Activated CD8-positive, alpha-beta memory T cell treated with anti-CD3 and anti-CD28 coated beads for 4 hours (primary cell): ENCODE data around the gene EHBP1L1.

Experiments used
- DNase-seq, 2 donors: peaks; one replicate each; pipeline ENCODE4 v3.0.0-alpha.2; 2020; ENCODE audit warnings: low read depth in 2 of 2

EHBP1L1 gene

DNA sequence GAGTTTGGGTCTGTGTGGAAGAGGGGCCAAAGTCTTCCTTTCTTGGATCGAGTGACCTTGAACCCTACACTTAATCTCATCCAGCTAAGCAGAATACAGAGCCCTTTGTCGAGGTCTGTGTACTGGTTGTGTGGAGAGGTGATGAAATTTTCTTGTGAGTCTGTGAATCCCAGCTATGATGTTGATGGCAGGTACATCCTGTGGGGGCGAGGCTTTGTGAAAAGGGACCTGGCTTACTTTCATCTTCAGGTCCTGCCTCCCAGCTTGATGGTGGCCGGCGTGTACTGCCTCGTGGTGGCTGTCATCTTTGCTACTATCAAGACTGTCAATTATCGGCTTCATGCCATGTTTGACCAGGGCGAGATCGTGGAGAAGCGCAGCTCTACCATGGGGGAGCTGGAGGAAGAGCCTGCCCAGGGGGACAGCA, 40.7 kb downstream of the EHBP1L1 start:
- DNase-seq, result no peak

DNA sequence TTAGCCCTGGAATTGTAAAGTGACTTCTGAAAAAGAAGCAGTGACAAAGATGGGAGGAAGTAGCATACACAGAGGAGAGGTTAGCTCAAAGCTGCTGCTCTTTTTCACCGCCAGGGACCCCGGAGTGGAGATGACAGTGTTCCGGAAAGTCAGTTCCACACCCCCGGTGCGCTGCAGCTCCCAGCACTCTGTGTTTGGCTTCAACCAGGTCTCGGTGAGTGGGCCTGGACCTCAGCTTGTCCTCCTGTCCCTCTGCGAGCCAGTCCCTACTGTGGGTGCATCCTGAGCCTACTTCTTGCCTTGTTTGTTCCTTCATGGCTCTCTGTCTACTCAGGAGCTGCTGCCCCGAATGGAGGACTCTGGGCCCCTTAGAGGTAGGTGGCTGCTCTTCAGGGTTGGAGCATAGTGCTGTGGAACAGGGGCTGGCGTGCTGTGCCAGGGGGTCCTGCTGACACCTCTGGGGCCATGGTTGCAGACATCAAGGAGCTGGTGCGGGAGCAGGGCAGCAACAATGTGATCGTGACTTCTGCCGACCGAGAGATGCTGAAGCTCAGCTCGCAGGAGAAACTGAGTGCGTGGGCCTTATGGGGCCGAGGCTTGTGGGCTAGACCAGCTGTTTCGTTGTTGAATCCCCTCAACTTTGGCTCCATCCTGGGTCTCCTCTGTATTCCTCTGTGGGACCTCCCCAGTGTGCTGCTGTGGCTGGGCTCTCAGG, 41.4 kb downstream of the EHBP1L1 start:
- no peak for DNase-seq

DNA sequence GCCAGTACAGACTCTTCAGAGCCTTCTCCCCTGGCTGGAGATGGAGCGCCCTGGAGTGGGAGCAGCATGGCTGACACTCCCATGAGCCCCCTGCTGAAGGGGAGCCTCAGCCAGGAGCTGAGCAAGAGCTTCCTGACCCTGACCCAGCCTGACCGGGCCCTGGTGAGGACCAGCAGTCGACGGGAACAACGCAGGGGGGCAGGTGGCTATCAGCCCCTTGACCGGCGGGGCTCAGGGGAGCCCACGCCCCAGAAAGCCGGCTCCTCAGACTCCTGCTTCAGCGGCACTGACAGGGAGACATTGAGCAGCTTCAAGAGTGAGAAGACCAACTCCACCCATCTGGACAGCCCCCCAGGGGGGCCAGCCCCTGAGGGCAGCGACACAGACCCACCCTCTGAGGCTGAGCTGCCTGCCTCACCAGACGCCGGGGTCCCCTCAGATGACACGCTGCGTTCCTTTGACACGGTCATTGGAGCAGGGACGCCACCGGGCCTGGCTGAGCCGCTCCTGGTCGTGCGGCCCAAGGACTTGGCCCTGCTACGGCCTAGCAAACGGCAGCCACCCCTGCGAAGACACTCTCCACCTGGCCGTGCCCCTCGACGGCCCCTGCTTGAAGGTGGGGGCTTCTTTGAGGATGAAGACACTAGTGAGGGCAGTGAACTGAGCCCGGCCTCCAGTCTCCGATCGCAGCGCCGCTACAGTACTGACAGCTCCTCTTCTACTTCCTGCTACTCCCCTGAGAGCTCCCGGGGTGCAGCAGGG, 42.3 kb downstream of the EHBP1L1 start:
- DNase-seq, result no peak

DNA sequence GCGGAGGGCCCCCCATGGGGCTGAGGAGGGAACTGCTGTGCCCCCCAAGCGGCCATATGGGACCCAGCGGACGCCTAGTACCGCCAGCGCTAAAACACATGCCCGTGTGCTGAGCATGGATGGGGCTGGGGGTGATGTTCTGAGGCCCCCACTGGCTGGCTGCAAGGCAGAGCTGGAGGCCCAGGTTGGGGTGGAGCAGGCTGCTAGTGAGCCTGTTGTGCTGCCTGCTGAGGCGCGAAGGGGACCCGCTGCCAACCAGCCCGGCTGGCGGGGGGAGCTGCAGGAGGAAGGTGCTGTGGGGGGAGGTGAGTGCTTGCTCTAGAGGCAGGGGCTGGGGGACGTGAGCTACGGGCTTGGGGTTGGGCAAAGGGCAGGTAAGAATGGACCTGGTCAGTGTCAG, 42.9 kb downstream of the EHBP1L1 start:
- no peak for DNase-seq

DNA sequence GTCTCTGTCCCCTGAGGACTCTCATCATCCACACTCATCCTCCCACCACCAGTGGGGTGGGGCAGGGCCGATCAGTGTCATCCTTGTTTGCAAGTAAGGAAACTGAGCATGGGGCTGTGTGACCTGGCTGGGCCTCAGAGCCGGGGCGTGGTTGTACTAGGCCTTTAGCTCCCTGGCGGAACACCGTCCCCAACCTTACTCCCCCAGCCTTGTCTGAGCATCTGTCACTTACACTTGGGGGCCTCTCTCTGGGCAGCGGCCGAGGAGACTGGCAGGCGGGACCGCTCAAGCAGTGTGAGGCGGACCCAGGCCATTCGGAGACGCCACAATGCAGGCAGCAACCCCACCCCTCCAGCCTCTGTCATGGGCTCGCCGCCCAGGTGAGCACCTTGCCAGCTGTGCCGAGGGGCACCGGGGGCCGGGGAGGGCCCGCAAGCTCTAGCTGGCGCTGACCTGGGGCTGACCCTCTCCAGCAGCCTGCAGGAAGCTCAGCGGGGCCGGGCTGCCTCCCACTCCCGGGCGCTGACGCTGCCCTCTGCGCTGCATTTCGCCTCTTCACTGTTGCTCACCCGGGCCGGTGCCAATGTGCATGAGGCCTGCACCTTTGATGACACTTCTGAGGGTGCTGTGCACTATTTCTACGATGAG, 43.6 kb downstream of the EHBP1L1 start:
- DNase-seq, result no peak

DNA sequence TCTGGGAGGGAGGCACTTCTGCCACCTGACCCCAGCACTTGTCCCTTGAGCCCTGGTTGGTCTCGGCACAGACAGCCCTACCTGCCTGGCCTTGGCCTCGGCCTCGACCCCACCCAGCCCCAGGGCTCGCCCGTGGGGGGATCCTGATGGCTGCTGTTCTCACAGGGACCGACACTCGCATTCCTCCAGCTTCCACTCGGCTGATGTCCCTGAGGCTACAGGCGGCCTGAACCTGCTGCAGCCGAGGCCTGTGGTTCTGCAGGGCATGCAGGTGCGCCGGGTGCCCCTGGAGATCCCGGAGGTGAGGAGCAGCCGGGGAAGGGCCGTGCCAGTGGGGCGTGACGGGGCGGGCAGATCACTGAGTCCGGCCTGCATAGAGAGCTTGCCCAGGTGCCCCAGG, 44.8 kb downstream of the EHBP1L1 start:
- no peak for DNase-seq

DNA sequence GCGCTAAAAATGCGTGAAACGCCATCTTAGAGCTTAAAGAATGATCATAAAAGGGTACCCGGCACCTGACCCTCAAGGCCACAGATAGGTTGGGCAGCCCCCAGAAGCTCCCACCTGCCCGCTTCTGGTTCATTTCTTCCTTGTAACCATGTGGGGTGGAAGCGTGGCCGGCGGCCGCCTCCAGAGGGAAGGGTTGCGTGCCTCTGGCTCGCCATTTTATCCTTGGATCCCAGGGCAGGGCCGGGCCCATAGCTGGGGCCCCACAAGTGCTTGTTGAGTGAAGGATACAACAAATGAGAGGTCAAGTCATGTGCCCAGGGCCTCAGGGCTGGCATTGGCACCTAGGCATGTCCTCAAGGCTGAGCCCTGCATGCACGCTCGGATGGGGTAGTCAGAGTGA, 45.6 kb downstream of the EHBP1L1 start:
- DNase-seq, result no peak

DNA sequence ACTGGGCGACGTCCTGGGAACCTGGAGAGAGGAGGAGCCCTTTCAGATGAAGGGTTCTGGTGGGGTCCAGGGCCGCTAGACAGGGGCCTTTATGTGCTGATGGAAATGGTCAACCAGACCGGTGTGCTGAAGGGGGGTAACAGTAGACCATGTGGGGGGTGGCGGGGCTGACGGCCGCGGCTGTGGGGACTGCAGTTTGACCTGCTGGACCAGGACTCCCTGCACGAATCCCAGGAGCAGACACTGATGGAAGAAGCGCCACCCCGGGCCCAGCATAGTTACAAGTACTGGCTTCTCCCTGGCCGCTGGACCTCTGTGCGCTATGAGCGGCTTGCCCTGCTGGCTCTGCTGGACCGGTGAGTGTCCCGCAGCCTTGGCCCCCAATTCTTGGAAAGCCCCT, 46.2 kb downstream of the EHBP1L1 start:
- no peak for DNase-seq

DNA sequence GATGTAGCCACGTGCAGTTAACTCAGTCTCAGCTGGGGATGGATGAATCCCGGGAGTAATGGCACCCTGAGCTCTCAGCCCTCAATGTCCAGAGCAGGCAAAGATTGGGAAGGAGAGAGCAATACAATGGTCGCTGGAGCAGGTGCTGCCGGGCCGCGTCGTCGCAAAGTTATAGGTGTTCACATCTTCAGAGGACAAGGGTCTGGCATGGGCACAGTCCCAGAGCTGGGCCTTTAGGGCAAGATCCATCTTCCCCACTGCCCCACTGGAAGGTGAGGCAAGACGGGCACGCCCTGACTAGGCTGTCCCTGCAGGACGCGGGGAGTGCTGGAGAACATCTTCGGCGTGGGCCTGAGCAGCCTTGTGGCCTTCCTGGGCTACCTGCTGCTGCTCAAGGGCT, 47.3 kb downstream of the EHBP1L1 start:
- DNase-seq, result no peak

DNA sequence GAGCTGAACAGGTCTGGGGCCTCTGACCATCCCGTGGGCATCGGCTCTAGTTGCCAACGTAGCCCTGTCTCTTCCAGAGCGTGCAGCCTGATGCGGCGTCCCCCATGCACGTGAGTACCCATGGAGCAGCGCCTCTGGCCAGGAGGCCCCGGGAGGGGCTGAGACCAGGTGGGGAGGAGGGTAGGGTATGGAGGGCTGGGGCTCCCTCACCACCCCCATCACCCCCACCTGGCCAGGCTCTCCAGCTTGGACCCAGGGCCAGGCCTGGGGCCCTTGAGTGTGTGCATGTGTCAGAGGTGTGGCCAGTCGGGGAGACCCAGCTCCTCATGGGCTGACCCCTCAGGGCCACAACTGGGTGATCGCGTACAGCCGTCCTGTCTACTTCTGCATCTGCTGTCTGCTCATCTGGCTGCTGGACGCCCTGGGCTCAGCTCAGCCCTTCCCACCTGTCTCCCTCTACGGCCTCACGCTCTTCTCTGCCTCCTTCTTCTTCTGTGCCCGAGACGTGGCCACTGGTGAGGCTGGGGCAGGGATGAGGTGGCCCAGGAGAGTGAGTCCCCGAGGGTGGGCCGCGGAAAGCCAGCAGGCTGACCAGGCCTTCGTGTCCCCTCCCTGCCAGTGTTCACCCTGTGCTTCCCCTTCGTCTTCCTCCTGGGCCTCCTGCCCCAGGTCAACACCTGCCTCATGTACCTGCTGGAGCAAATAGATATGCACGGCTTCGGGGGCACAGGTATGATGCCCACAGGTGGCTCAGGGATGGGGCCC, 48.2 kb downstream of the EHBP1L1 start:
- DNase-seq, result no peak

DNA sequence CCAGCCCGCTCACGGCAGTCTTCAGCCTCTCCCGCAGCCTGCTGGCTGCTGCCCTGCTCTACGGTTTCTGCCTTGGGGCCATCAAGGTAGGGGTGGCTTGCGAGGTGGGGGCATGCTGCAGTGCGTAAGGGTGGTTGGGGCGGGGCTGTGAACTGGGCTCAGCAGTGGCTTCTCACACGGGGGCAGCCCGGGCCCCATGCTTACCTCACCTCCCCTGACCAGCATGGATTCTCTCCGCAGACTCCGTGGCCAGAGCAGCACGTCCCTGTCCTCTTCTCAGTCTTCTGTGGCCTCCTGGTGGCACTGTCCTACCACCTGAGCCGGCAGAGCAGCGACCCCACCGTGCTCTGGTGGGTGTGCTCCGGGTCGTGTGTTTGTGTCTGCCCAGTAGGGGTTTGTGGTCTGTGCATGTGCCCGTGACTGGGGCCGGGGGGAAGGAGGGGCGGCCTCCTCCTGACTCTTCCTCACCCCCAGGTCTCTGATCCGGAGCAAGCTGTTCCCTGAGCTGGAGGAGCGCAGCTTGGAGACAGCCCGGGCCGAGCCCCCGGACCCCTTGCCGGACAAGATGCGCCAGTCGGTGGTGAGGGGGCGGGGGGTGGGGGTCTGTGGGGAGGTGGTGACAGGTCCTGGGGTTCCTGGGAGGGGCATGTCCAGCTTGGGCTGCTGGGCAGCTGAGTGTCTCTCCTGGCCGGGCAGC, 49.2 kb downstream of the EHBP1L1 start:
- no peak for DNase-seq

DNA sequence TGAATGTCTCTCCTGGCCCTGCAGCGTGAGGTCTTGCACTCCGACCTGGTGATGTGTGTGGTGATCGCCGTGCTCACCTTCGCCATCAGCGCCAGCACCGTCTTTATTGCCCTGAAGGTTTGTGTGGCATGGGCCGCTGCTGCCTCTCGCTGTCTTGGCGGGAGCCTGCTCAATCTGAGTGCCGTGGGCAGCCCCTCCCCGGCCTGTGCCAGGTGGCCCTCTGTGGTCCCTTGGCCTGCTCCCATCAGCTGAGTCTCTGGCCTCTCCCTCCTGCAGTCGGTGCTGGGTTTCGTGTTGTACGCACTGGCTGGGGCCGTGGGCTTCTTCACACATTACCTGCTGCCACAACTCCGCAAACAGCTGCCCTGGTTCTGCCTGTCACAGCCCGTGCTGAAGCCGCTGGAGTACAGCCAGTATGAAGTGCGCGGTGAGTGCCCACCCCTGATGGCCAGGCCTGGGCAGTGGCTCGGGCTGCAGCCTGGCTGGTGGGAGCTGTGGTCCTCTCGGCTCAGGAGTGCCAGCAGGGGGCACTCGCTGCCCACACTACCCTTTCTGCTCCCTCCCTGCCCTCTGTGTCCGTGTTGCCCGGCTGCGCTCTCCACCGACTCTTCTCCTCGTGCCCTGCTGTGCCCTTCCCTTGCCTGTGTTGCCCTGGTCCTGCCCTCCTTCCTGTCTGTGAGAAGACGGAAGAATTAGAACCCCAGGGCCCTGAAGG, 49.9 kb downstream of the EHBP1L1 start:
- no peak for DNase-seq

DNA sequence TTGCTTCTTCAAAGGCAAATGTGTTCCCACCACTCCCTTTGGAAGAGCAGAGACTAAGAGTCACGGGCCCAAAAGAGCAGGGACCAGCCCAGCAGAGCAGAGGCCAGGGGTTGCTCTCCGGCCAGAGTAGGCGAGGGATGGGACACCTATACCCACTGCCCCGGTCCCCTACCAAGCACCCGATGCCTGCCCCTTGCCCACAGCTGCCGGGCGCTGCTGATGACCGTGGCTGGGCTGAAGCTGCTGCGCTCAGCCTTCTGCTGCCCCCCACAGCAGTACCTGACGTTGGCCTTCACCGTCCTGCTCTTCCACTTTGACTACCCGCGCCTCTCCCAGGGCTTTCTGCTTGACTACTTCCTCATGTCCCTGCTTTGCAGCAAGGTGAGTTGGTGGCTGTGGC, 51.3 kb downstream of the EHBP1L1 start:
- DNase-seq, result no peak

DNA sequence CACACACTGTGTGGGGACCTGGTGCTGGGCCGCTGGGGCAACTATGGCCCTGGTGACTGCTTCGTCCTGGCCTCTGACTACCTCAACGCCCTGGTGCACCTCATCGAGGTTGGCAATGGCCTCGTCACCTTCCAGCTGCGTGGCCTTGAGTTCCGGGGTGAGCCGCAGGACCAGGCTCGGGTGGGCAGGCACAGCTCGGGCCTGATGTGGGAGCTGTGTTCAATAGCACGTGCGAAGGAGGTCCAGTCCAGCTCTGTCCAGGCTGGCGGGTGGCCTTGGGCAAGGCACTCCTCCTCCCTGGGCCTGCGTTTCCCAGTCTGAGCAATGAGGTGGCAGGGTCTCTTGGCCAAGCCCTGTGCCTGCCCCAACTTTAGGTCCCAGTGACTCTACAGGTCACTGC, 53.7 kb downstream of the EHBP1L1 start:
- no peak for DNase-seq

DNA sequence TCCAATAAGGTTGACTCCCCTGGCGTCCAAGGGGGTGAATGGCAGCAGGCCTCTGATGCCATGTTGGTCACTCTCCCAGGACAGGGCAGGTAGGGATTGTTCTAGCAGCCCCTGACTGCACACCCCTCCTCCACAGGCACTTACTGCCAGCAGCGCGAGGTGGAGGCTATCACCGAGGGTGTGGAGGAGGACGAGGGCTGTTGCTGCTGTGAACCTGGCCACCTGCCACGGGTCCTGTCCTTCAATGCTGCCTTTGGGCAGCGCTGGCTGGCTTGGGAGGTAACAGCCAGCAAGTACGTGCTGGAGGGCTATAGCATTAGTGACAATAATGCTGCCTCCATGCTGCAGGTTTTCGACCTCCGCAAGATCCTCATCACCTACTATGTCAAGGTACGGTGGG, 54.4 kb downstream of the EHBP1L1 start:
- DNase-seq, result no peak

DNA sequence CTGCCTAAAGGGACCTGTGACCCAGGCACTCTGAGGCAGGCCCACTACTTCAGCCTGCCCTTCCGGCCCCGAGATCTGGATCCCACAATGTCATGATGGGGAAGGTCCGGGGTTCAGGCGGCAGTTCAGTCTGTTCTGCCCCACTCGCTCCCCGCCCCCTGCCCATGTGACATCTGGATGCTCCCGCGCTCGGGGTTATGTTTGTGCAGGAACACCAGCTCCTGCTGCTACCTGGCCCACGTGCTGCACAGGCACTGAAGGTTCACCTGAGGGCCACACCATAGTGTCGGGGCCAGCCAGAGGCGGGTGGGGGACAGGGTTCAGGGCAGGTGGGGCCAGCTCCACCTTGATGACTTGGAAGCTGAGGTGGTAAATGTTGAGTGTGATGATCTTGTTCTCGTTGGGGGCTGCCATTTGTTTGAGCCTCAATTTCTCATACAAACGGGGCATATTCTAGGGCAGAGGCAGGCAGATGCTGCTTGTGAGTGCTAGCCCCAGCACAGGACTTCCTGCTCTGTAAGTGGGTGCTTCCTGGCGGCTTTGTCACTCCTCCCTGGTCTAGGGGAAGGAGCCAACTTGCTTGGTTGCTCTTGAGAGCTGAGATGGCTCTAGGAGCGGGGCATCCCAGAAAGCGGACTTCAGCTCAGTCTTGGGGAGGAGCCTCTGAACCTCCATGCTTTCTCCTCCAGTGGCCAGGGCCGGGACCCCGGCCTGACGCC, 57.7 kb downstream of the EHBP1L1 start:
- DNase-seq, result no peak

DNA sequence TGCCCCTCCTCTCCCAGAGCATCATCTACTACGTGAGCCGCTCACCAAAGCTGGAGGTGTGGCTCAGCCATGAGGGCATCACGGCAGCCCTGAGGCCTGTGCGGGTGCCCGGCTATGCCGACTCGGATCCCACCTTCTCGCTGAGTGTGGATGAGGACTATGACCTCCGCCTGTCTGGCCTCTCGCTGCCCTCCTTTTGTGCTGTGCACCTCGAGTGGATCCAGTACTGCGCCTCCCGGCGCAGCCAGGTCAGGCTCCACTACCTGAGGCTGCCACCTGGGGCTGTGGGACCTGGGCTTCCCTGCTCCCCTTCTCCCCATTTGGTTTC, 58.2 kb downstream of the EHBP1L1 start:
- no peak for DNase-seq

DNA sequence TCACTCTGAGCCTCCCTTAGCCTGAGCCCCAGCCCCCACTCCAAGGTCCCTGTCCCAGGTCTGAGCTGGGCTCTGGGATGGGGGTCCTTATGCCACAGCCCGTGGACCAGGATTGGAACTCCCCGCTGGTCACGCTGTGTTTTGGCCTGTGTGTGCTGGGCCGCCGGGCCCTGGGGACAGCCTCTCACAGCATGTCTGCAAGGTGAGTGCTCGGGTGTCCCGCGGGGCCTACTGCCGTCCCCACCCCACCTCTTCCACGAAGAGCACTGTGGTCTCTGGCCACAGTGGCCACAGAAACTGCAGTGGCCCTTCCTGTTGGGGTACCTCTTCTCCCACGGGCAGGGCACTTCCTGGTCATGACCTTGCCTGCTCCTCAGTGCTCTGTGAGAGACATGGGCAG, 58.6 kb downstream of the EHBP1L1 start:
- no peak for DNase-seq

DNA sequence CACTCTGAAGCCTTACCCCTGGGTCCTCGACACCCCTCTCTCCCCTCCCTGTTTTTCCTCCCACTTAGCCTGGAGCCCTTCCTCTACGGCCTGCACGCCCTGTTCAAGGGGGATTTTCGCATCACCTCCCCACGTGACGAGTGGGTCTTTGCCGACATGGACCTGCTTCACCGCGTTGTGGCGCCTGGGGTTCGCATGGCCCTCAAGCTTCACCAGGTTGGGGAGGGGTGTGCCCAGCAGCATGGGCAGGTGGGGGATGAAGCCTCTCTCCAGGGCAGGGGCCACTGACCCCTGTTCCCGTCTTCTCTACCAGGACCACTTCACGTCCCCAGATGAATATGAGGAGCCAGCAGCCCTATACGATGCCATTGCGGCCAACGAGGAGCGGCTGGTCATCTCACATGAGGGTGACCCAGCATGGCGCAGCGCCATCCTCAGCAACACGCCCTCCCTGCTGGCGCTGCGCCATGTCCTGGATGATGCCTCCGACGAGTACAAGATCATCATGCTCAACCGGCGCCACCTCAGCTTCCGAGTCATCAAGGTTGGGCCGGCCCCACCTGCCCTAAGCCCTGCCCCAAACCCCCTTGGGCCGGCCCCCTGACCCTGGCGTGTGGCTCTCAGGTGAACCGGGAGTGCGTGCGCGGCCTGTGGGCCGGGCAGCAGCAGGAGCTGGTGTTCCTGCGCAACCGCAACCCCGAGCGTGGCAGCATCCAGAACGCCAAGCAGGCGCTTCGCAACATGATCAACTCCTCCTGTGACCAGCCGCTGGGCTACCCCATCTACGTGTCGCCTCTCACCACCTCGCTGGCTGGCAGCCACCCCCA, 59.3 kb downstream of the EHBP1L1 start:
- DNase-seq, result no peak
